H1 (cell line): ENCODE results near the gene FBLIM1. TPM values are rescaled to one million over a fixed set of nuclear protein-coding genes. Genes with fewer than 3 reads are reported as not detected.

ENCODE experiments used
- CTCF ChIA-PET: fragments of 300-600 bp; sonication (Branson Sonifier 250); formaldehyde crosslinking; loops from one replicate; lab custom pipeline; 2021; ENCODE audit not compliant: partially characterized antibody; lab: Charles Lee
- POLR2A ChIA-PET: fragments of 300-600 bp; sonication (Branson Sonifier 250); formaldehyde crosslinking; loops from one replicate; lab custom pipeline; 2021; ENCODE audit warnings: inconsistent platforms; ENCODE audit not compliant: partially characterized antibody; lab: Charles Lee
- DNase-seq, 2 experiments: peaks; one replicate each; pipeline versions ENCODE4 v3.0.0 to v3.0.0-alpha.2; 2010 to 2022; ENCODE audit warnings: low spot score in 2 of 2, low read depth in 1 of 2, mixed read lengths in 1 of 2
- FAIRE-seq: peaks from 2 replicates; lab custom pipeline; 2011; peaks lifted over from hg19 to GRCh38; lab: Jason Lieb, UNC
- H2AFZ ChIP-seq: 2 replicates; pipeline ENCODE4 v1.8.1; 2012; ENCODE audit warnings: low read length, inconsistent platforms
- H2AK5ac ChIP-seq: 2 replicates; pipeline ENCODE4 v1.6.1; 2013; ENCODE audit warnings: low read depth, low read length
- H2BK120ac ChIP-seq: replicated peaks from 2 replicates; pipeline ENCODE3; 2013; ENCODE audit warnings: low read depth, low read length, inconsistent platforms
- H2BK12ac ChIP-seq: 2 replicates; pipeline ENCODE4 v1.6.1; 2013; ENCODE audit warnings: low read depth, low read length
- H2BK15ac ChIP-seq: 2 replicates; pipeline ENCODE4 v1.6.1; 2013; ENCODE audit warnings: low read length
- H2BK20ac ChIP-seq: 2 replicates; pipeline ENCODE4 v1.6.1; 2013; ENCODE audit warnings: low read length
- H2BK5ac ChIP-seq: 2 replicates; pipeline ENCODE4 v1.6.1; 2013; ENCODE audit warnings: low read depth, low read length
- H3K14ac ChIP-seq: 2 replicates; pipeline ENCODE4 v1.6.1; 2013; ENCODE audit warnings: inconsistent platforms; ENCODE audit not compliant: insufficient read length
- H3K18ac ChIP-seq: 2 replicates; pipeline ENCODE4 v1.6.1; 2013; ENCODE audit warnings: low read length; ENCODE audit errors: extremely low read depth
- H3K23ac ChIP-seq: 2 replicates; pipeline ENCODE4 v1.6.1; 2013; ENCODE audit warnings: inconsistent platforms; ENCODE audit not compliant: insufficient read length
- H3K23me2 ChIP-seq: 2 replicates; pipeline ENCODE4 v1.6.1; 2013; ENCODE audit warnings: low read depth, low read length
- H3K27ac ChIP-seq: 2 replicates; pipeline ENCODE4 v1.6.1; 2011; ENCODE audit warnings: low read depth, low read length, inconsistent platforms
- H3K27me3 ChIP-seq, 4 experiments: replicated peaks in 1 of 4; 1 replicate in 1 of 4; 2 replicates in 3 of 4; pipeline versions ENCODE4 v1.6.1 to v1.8.1; 2011 to 2013; ENCODE audit warnings: low read length in 3 of 4, mild to moderate bottlenecking in 3 of 4, inconsistent platforms in 2 of 4, mixed read lengths in 2 of 4, moderate library complexity in 1 of 4; ENCODE audit not compliant: control insufficient read depth in 3 of 4, insufficient read depth in 3 of 4; ENCODE audit errors: extremely low read depth in 1 of 4
- H3K36me3 ChIP-seq, 4 experiments: 2 replicates each; pipeline versions ENCODE4 v1.6.1 to v1.8.1; 2011 to 2013; ENCODE audit warnings: mild to moderate bottlenecking in 4 of 4, low read length in 3 of 4, moderate library complexity in 2 of 4, control low read depth in 1 of 4, inconsistent platforms in 1 of 4; ENCODE audit not compliant: insufficient read depth in 4 of 4, control insufficient read depth in 2 of 4
- H3K4ac ChIP-seq: replicated peaks from 2 replicates; pipeline ENCODE3; 2013; ENCODE audit warnings: low read length, low read depth, mixed read lengths, inconsistent platforms; ENCODE audit not compliant: insufficient read length
- H3K4me1 ChIP-seq, 4 experiments: replicated peaks in 1 of 4; 1 replicate in 1 of 4; 2 replicates in 3 of 4; pipeline versions ENCODE4 v1.6.1 to v1.8.1; 2011 to 2013; ENCODE audit warnings: low read length in 3 of 4, inconsistent platforms in 2 of 4, mixed read lengths in 1 of 4; ENCODE audit not compliant: insufficient read depth in 4 of 4, control insufficient read depth in 3 of 4
- H3K4me2 ChIP-seq, 2 experiments: 2 replicates each; pipeline versions ENCODE4 v1.6.1 to v1.8.1; 2011 to 2013; ENCODE audit warnings: low read depth in 2 of 2, low read length in 2 of 2, control low read depth in 1 of 2, inconsistent platforms in 1 of 2, mild to moderate bottlenecking in 1 of 2; ENCODE audit not compliant: insufficient read depth in 1 of 2
- H3K4me3 ChIP-seq, 4 experiments: fragments of 200-600, 300-600 bp in 1 of 4; sonication (generic), shearing (Covaris generic), sonication (Bioruptor Twin) in 1 of 4; 2 replicates each; pipeline versions ENCODE4 v1.5.1 to v1.8.1; 2011 to 2016; ENCODE audit warnings: low read length in 4 of 4, low read depth in 3 of 4, control low read depth in 2 of 4, inconsistent platforms in 2 of 4, mild to moderate bottlenecking in 2 of 4, mixed read lengths in 1 of 4, moderate library complexity in 1 of 4; ENCODE audit not compliant: insufficient read depth in 2 of 4; ENCODE audit errors: extremely low read depth in 1 of 4
- H3K56ac ChIP-seq: replicated peaks from 2 replicates; pipeline ENCODE3; 2013; ENCODE audit warnings: low read depth, mild to moderate bottlenecking, mixed read lengths, low read length, inconsistent platforms; ENCODE audit not compliant: insufficient read length
- H3K79me1 ChIP-seq: 2 replicates; pipeline ENCODE4 v1.6.1; 2013; ENCODE audit warnings: low read depth, low read length, control low read depth
- H3K79me2 ChIP-seq, 2 experiments: 2 replicates each; pipeline versions ENCODE4 v1.6.1 to v1.8.1; 2012 to 2013; ENCODE audit warnings: low read length in 2 of 2, mild to moderate bottlenecking in 2 of 2, inconsistent platforms in 1 of 2; ENCODE audit not compliant: insufficient read depth in 2 of 2, control insufficient read depth in 1 of 2
- H3K9ac ChIP-seq, 4 experiments: replicated peaks in 1 of 4; 1 replicate in 1 of 4; 2 replicates in 3 of 4; pipeline versions ENCODE4 v1.6.1 to v1.8.1; 2011 to 2013; ENCODE audit warnings: low read depth in 3 of 4, low read length in 3 of 4, control low read depth in 2 of 4, mild to moderate bottlenecking in 2 of 4, moderate library complexity in 2 of 4, inconsistent platforms in 1 of 4; ENCODE audit errors: extremely low read depth in 1 of 4
- H3K9me3 ChIP-seq, 2 experiments: 2 replicates each; pipeline versions ENCODE4 v1.6.1 to v1.8.1; 2012 to 2013; ENCODE audit warnings: mild to moderate bottlenecking in 2 of 2, moderate library complexity in 2 of 2, control low read depth in 1 of 2, inconsistent platforms in 1 of 2, low read depth in 1 of 2, low read length in 1 of 2, mixed read lengths in 1 of 2; ENCODE audit not compliant: insufficient read depth in 2 of 2
- H4K20me1 ChIP-seq, 2 experiments: replicated peaks in 1 of 2; 2 replicates each; pipeline versions ENCODE3 to v1.8.1; 2011 to 2013; ENCODE audit warnings: inconsistent platforms in 2 of 2, low read length in 2 of 2, mild to moderate bottlenecking in 1 of 2; ENCODE audit not compliant: insufficient read depth in 2 of 2, control insufficient read depth in 1 of 2
- H4K5ac ChIP-seq: 2 replicates; pipeline ENCODE4 v1.6.1; 2013; ENCODE audit warnings: low read length, low read depth, mixed read lengths, inconsistent platforms; ENCODE audit not compliant: insufficient read length
- H4K8ac ChIP-seq: 2 replicates; pipeline ENCODE4 v1.8.0; 2013; ENCODE audit warnings: mild to moderate bottlenecking, moderate library complexity, low read length, inconsistent platforms; ENCODE audit not compliant: insufficient read depth; ENCODE audit errors: extremely low read depth
- H4K91ac ChIP-seq: replicated peaks from 2 replicates; pipeline ENCODE3; 2013; ENCODE audit warnings: low read length, mixed read lengths, inconsistent platforms; ENCODE audit not compliant: insufficient read length
- BACH1 ChIP-seq: IDR thresholded peaks from 2 replicates; pipeline ENCODE4 v1.6.1; 2012; ENCODE audit warnings: low read length, improper control_type of control experiment
- CBX5 ChIP-seq: fragments of 300-800, 300-1000 bp; sonication (generic); IDR thresholded peaks from 2 replicates; pipeline ENCODE4 v1.7.1; 2016; ENCODE audit warnings: antibody characterized with exemption, low read length, low read depth
- CEBPB ChIP-seq: IDR thresholded peaks from 2 replicates; pipeline ENCODE4 v1.6.1; 2012; ENCODE audit warnings: low read depth, low read length
- CREB1 ChIP-seq: IDR thresholded peaks from 2 replicates; pipeline ENCODE4 v1.6.1; 2012; ENCODE audit warnings: inconsistent platforms
- EGR1 ChIP-seq: IDR thresholded peaks from 2 replicates; pipeline ENCODE4 v1.6.1; 2011; ENCODE audit warnings: low read depth, low read length, borderline replicate concordance
- EZH2 ChIP-seq: fragments of 200-600 bp; sonication (generic); IDR thresholded peaks from 2 replicates; pipeline ENCODE4 v1.7.1; 2012; ENCODE audit warnings: low read depth, mild to moderate bottlenecking, moderate library complexity, low read length, inconsistent platforms; ENCODE audit not compliant: severe bottlenecking
- SUZ12 ChIP-seq: fragments of 200-600 bp; sonication (generic); IDR thresholded peaks from 2 replicates; pipeline ENCODE4 v1.6.1; 2012; ENCODE audit warnings: mild to moderate bottlenecking, inconsistent platforms, low read length, moderate library complexity, mixed read lengths
- TAF1 ChIP-seq: IDR thresholded peaks from 2 replicates; pipeline ENCODE4 v1.6.1; 2011; ENCODE audit warnings: mild to moderate bottlenecking, low read depth, low read length
- TBP ChIP-seq: IDR thresholded peaks from 2 replicates; pipeline ENCODE4 v1.6.1; 2011; ENCODE audit warnings: low read depth, low read length, improper control_type of control experiment
- TEAD4 ChIP-seq: IDR thresholded peaks from 2 replicates; pipeline ENCODE4 v1.6.1; 2012; ENCODE audit warnings: low read depth, low read length, inconsistent platforms, mixed read lengths
- WGBS, 2 experiments: shearing (Covaris generic) in 1 of 2; methylation state at CpG; one replicate each; pipeline versions ENCODE4 v1.1.6 to v1.1.7; 2013 to 2015; ENCODE audit warnings: low lambda C conversion rate in 2 of 2, mixed read lengths in 2 of 2, inconsistent platforms in 1 of 2, low coverage in 1 of 2, missing lambda C conversion rate in 1 of 2; ENCODE audit not compliant: insufficient replicate concordance in 2 of 2, insufficient coverage in 1 of 2, insufficient read length in 1 of 2; ENCODE audit errors: extremely low coverage in 1 of 2, missing lambda C conversion rate in 1 of 2; 5-methylcytosine and 5-hydroxymethylcytosine counted together
- polyA plus RNA-seq, 7 experiments: library from polyadenylated mRNA; depleted of rRNA in 3 of 7; stranded (reverse) in 5 of 7; unstranded in 2 of 7; fragments of >200 nt in 5 of 7; fragments of 200-250 nt in 2 of 7; gene quantifications; 1 replicate in 5 of 7; 2 replicates in 1 of 7; 4 replicates in 1 of 7; pipeline versions ENCODE4 v1.2.1 to v1.2.3, GENCODE V29; 2011 to 2013; ENCODE audit warnings: missing spikeins in 2 of 7, mixed read lengths in 2 of 7
- total RNA-seq: library from RNA; stranded (reverse); fragmentation: NEBNext Ultra II Directional; extraction: Animal tissue kit (Norgen Biotek cat#: 25700); gene quantifications from 2 replicates; pipeline ENCODE4 v1.2.1, GENCODE V29; 2021

FBLIM1 gene
- total and polyA plus RNA-seq, 2 of the 8 experiments (the other 6 are each of a cell fraction or from before 2014, with no cell fraction given), result 66.6 to 66.7 TPM

GRCh38 chr1:15722411-15722810 lies 36.2 kb upstream of the FBLIM1 start:
- Histone ChIP-seq H3K27me3 (no peaks in the 10 kb centered on the region; a peak in 1 of 7 replicates), H4K8ac (no peak overlapping the region), H3K9me3 (no peaks in the 10 kb centered on the region), H2BK120ac (no peak overlapping the region), H2BK12ac (no peak overlapping the region), H4K91ac (no peak overlapping the region), H3K9ac (no peak overlapping the region), H3K27ac (no peak overlapping the region), H3K4me3 (no peak overlapping the region), H2BK20ac (no peak overlapping the region), H4K5ac (no peak overlapping the region), H3K36me3 (peaks cover 2 to 15% (median 10%) of the 10 kb centered on the region in 4 experiments; a peak in 5 of 8 replicates), H3K56ac (no peak overlapping the region), H2AK5ac (no peak overlapping the region), H3K23me2 (no peaks in the 10 kb centered on the region), H3K4me2 (no peak overlapping the region), H3K18ac (no peak overlapping the region), H3K23ac (no peak overlapping the region), H3K14ac (no peak overlapping the region), H3K4me1 (no peaks in the 10 kb centered on the region), H3K4ac (no peak overlapping the region), H3K79me1 (no peaks in the 10 kb centered on the region), H3K79me2 (no peaks in the 10 kb centered on the region), H2BK5ac (no peak overlapping the region), H4K20me1 (no peaks in the 10 kb centered on the region), H2BK15ac (no peak overlapping the region), H2AFZ (no peak overlapping the region)
- WGBS, 2 experiments, result 95% methylated on average over 4 of the region's 4 CpGs; no CpG with 5 or more reads in 1 of the 2 experiments
- CTCF ChIA-PET, result interaction anchor here (0.7 to 2.7 kb wide), 4 partner anchors 9 to 128 kb away, joined by 3 to 15 read pairs (median 4); no protein-coding TSS in a partner anchor
- no peak for FAIRE-seq
- POLR2A ChIA-PET, result interaction anchor here (1.7 kb wide), 1 partner anchor 15 kb away, joined by 4 read pairs; no protein-coding TSS in a partner anchor
- no peak for DNase-seq
- TF ChIP-seq BACH1, result no peak
- TF ChIP-seq TAF1, result no peak
- no peak for TF ChIP-seq EGR1
- TF ChIP-seq EZH2, result no peak
- no peak for TF ChIP-seq TBP
- no peak for TF ChIP-seq CBX5
- TF ChIP-seq SUZ12, result no peak
- no peak for TF ChIP-seq TEAD4
- TF ChIP-seq CEBPB, result no peak
- TF ChIP-seq CREB1, result no peak
